ENCODE measurements around the gene SMIM27. TPM values are rescaled to one million over a fixed set of nuclear protein-coding genes. Genes with fewer than 3 reads are reported as not detected.

Gene SMIM27
- total RNA-seq, 1 experiment from 2014 or later = 15.7 TPM

DNA sequence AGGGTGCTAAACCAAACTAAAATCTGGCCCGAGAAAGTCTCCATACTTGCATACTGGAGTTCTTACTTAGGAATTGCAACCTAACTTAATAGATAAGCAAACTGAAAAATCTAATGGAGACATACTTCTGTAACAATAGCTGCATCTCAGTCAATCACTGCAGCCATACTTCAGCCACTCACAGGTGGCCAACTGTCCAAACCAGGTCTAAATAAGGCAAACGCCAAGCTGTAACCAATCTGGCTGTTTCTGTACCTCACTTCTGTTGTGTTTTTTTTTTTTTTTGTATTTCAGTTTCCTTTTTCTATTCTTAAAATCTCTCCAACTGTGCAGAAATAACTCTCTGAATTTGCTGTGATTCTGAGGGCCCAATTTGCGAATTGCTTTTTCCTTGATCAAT is 25.2 kb downstream of the SMIM27 start:
- no peaks in the 10 kb centered on the region for H3K79me1 ChIP-seq (ENCODE audit: insufficient read depth, low read depth, low read length, poor library complexity, severe bottlenecking)
- no CpG with 5 or more reads among the region's 3 CpGs for WGBS (ENCODE audit: extremely low coverage, insufficient read length, low lambda C conversion rate)
- TF ChIP-seq, protein P1, sequence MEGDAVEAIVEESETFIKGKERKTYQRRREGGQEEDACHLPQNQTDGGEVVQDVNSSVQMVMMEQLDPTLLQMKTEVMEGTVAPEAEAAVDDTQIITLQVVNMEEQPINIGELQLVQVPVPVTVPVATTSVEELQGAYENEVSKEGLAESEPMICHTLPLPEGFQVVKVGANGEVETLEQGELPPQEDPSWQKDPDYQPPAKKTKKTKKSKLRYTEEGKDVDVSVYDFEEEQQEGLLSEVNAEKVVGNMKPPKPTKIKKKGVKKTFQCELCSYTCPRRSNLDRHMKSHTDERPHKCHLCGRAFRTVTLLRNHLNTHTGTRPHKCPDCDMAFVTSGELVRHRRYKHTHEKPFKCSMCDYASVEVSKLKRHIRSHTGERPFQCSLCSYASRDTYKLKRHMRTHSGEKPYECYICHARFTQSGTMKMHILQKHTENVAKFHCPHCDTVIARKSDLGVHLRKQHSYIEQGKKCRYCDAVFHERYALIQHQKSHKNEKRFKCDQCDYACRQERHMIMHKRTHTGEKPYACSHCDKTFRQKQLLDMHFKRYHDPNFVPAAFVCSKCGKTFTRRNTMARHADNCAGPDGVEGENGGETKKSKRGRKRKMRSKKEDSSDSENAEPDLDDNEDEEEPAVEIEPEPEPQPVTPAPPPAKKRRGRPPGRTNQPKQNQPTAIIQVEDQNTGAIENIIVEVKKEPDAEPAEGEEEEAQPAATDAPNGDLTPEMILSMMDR (conservative IDR thresholded peaks at IDR 0.05) = no peak

More for the DNA sequence above, 25.2 kb downstream of the SMIM27 start:
- H4K20me1 ChIP-seq (ENCODE audit: control insufficient read depth, insufficient read depth, insufficient read length) = no peaks in the 10 kb centered on the region
- no peak overlapping the region for H2BK12ac ChIP-seq (ENCODE audit: insufficient read length, low read depth, low read length)
- Mint-ChIP-seq H3K4me3 (no peak overlapping the region), H3K4me1 (peaks cover 10 to 14% of the 10 kb centered on the region in 2 experiments), H3K27ac (no peak overlapping the region), H3K27me3 (ENCODE audit: low read depth) (peaks cover 1% of the 10 kb centered on the region; the same call in 1 of the 2 replicates), H3K36me3 (ENCODE audit: insufficient read depth in 1 of 3, low read depth in 3 of 3) (no peaks in the 10 kb centered on the region), H3K9me3 (no peaks in the 10 kb centered on the region)
- H2BK120ac ChIP-seq (ENCODE audit: low read depth, low read length, poor library complexity, severe bottlenecking) = no peak overlapping the region
- H4K5ac ChIP-seq (ENCODE audit: insufficient read length, low read depth, low read length) = no peak overlapping the region
- H3K14ac ChIP-seq (ENCODE audit: insufficient read depth, low read length) = no peak overlapping the region
- H4K91ac ChIP-seq (ENCODE audit: insufficient read length, low read depth, low read length) = no peak overlapping the region
- H3K56ac ChIP-seq (ENCODE audit: insufficient read length, low read depth, low read length) = no peak overlapping the region
- no peak for DNase-seq
- peaks cover 3% of the 10 kb centered on the region; the same call in 1 of the 2 replicates for H3K4me1 ChIP-seq (ENCODE audit: insufficient read depth, low read length)
- H2BK15ac ChIP-seq (ENCODE audit: low read depth, low read length) = no peak overlapping the region
- no peaks in the 10 kb centered on the region for H3K9me3 ChIP-seq (ENCODE audit: control insufficient read depth, low read depth, low read length)
- no peak overlapping the region for H2BK20ac ChIP-seq (ENCODE audit: low read depth, low read length, poor library complexity, severe bottlenecking)
- H3K27me3 ChIP-seq (ENCODE audit: insufficient read depth, low read length) = no peaks in the 10 kb centered on the region
- H4K8ac ChIP-seq (replicated peaks; ENCODE audit: insufficient read length, low read depth, low read length) = no peak overlapping the region
- no peak overlapping the region for H3T11ph ChIP-seq (ENCODE audit: low read length)
- no peak overlapping the region for H2AK5ac ChIP-seq (ENCODE audit: insufficient read length, low read length)
- no peak overlapping the region for H3K4ac ChIP-seq (ENCODE audit: low read depth, low read length)
- H2BK5ac ChIP-seq (ENCODE audit: insufficient read length, low read length) = no peak overlapping the region
- H3K79me2 ChIP-seq (ENCODE audit: insufficient read depth, low read length) = peaks cover 2% of the 10 kb centered on the region; the same call in 1 of the 2 replicates
- H3K4me2 ChIP-seq (ENCODE audit: insufficient read depth, insufficient read length, low read length) = no peak overlapping the region
- no peak overlapping the region for H2AFZ ChIP-seq (ENCODE audit: low read length)
- peaks cover 5% of the 10 kb centered on the region for H3K23me2 ChIP-seq (ENCODE audit: insufficient read length, low read depth, low read length, poor library complexity, severe bottlenecking)
- H3K18ac ChIP-seq (ENCODE audit: insufficient read length, low read depth, low read length) = no peak overlapping the region
- no peak overlapping the region for H3K27ac ChIP-seq (ENCODE audit: insufficient read length, low read depth, low read length)
- no peak overlapping the region for H3K23ac ChIP-seq (ENCODE audit: insufficient read length, low read depth, low read length)
- H3K9ac ChIP-seq (ENCODE audit: extremely low read depth, insufficient read length, low read length) = no peak overlapping the region
